ENCODE measurements around the gene SDK2.

Gene SDK2

DNA sequence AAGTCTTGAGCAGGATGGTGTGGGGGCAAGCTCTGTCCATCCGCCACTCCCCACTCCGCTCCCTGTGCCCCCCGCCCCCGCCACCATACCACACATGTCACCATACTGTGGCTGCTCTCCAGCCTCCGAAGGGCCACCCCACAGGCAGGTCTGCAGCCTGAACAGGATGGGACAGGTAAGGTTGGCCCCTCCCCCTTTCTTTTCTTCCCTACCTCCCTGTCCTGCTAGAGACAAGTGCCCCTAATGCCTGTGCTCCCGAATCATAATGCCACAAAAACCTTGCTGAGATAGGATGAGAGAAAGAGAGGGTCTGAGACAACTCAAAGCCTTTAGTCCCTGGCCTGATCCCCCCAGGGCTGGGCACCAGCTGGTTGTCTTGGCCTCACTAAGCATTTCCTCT, 84.7 kb downstream of the SDK2 start:
- no peak for DNase-seq (ENCODE audit: low read depth in 2 of 2)

- no peak for DNase-seq (ENCODE audit: low read depth in 2 of 2)
These were observed 88.9 kb downstream of the SDK2 start for GRCh38 chr17:73555199-73555960.

- no peak for DNase-seq (ENCODE audit: low read depth in 2 of 2)
These were observed 89.7 kb downstream of the SDK2 start for GRCh38 chr17:73554498-73554897.

DNA sequence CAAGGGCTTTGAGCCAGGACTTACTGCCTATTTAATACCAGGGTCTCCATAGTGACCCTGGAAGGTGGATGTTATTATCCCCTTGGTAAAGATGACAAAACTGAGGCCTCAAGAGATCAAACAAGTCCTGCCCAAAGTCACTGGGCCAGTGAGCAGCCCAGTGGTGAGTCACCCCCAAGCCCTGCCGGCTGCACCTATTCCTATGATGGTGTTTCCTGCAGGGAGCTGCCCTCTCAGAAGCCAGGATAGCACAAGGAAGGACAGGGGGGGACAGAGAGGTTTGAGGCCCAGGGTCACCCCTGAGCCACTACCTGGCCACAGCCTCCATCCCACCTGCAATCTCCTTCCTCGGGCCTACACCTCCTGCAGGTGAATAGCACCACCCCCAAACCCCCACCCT, 90.9 kb downstream of the SDK2 start:
- no peak for DNase-seq (ENCODE audit: low read depth in 2 of 2)

DNA sequence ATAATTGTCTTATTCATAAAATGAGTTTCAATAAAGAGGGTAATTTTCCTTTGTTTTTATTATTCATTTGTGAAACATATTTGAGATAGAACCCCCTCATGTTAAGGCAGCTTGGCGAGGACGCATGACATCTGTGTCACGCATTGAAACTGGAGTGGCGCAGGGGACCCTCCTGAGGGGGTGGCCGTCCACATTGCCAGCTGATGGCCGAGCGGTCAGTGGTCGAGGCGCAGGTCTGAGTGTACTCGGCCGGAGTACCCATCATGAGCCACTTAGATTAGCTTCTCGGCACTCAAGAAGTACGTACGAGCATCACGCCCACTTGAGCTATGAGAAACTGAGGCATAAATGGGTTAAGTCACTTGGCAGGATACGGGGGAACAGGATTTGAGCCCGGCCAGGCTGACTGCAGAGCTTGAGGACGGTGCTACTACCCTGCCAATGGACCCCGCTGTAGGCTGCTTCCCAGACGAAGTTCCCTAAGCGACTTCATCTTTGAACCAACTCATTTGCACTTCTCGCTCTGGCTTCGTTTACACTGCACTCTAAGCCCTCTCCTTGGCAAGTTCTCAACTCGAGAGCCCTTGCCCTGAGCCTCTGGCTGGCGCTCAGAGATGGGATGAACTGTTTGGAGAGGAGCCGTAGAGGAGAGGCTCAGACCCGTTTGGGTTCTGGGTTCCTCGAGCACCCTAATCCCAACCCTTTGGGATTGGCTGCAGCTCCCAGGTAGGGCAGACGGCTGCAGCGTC, 91.8 kb downstream of the SDK2 start:
- DNase-seq (ENCODE audit: low read depth in 2 of 2) = no peak

- no peak for DNase-seq (ENCODE audit: low read depth in 2 of 2)
These were observed 92.5 kb downstream of the SDK2 start for GRCh38 chr17:73551759-73552158.

GRCh38 chr17:73551144-73551543, 93.1 kb downstream of the SDK2 start:
- no peak for DNase-seq (ENCODE audit: low read depth in 2 of 2)

- DNase-seq (ENCODE audit: low read depth in 2 of 2) = no peak
These were observed 93.7 kb downstream of the SDK2 start for GRCh38 chr17:73550556-73550955.

DNA sequence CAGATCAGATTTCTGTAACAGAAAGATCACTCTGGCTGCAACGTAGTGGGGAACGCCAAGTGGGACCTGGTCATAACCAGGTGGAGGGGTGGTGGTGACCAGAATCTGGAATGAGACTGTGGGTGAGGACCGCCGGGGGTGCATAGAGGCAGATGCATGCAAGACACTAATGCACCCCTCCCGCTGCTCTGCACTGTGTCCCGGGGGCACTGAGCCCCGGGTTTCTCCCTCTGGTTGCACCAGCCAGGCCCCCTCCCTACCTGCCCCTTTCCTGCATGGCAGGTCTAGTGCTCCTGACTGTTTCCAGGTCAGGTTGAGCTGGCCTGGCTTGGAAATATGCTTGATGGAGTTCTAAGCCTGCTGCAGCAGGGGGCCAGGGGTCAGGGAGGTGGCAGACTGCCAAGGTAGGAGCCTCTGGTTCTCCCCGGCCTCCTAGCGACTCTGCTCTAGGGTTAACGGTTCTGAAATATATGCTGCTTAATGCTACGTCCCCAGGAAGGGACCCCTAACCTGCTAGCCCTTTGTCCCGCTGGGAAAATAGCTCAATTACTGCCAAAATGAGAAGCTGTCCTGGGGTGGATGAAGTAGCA, 94.3 kb downstream of the SDK2 start:
- no peak for DNase-seq (ENCODE audit: low read depth in 2 of 2)

GRCh38 chr17:73548620-73549311, 95.5 kb downstream of the SDK2 start:
- no peak for DNase-seq (ENCODE audit: low read depth in 2 of 2)

DNA sequence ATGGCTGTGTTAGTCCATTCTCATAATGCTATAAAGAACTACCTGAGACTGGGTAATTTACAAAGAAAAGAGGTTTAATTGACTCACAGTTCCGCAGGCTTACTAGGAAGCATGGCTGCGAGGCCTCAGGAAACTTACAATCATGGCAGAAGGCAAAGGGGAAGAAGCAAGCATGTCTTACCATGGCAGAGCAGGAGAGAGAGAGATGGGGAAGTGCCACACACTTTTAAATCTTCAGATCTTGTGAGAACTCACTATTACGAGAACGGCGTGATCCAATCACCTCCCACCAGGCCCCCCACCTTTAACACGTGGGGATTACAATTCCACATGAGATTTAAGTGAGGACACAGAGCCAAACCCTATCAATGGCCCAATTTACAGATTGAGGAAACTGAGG, 96.5 kb downstream of the SDK2 start:
- DNase-seq (ENCODE audit: low read depth in 2 of 2) = no peak

GRCh38 chr17:73546770-73547536, 97.3 kb downstream of the SDK2 start:
- DNase-seq (ENCODE audit: low read depth in 2 of 2) = no peak

DNA sequence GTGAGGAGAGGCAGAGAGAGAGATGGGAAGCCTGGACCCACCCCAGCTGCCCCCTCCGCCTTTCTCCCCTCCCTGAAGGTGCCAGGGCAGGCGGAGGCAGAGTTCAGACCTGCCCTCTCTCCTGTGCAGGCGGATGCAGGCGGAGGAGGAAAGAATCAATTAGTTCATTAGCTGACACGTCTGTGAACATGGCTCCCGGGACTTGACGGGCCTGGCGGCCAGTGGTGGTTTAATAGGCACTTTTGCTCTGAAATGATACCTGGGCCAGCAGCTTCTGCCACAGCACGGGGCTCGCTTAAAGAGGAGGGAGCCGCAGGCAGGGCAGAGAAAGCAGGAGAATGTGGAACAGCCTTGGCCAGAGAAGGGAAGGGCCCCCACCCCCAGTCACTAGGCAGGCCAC, 98.1 kb downstream of the SDK2 start:
- no peak for DNase-seq (ENCODE audit: low read depth in 2 of 2)

DNA sequence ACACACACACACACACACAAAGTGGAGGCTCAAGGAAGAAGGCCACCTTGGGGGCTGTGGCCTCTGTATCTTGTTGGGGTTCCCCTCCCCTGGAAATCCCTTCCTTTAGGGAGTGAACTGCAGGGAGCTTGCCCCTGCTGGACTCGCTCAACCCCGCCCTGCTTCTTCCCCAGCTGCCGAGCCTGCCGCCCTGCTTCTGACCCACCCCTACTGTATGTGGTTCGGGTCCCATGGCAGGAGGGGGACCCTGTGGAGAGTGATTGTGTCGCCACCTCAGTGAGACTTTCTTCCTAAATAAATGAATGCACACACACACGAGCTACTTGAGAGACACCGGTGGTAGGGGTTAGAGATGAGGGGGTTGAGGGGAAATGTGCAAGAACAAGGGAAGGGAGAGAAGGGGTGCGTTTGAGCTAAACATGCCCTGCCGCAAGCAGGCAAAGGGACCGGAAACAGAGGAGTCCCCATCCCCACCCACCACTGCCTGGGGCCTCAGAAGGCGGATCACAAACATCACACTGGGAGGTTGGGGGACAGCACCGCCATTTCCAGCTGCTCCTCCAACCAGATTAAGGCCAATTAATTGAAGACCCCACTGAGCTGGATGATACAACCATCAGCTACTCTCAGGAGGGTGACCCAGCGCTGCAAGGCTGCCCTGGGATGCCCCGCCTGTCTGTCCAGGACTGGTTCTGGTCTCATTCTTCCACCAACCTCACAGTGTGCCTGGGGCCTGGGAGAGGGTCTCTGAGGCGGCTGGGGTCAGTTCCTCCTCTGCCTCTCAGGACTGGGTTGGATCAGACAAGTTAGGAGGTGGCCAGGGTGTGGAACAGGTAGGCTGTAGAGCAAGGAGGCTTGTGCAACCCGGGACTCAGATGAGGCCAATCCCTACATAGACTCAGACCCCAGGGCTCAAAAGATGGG, 98.9 kb downstream of the SDK2 start:
- no peak for DNase-seq (ENCODE audit: low read depth in 2 of 2)

DNA sequence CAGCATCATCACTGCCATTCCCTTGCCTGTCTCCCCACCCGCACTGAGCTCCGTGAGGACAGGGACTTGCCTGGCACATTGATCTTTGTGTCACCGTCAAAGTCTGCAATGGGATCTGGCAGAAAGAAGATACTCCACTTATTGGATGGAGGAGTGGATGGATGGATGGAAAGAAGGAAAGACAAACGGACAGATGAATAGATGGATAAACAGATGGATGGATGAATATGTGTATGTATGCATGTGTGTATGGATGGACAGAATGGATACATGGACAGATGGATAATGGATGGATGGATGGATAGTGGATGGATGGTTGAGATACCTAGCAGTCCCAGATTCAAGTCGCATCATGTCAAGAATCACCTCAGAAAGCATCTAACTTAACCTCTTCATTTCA, 99.9 kb downstream of the SDK2 start:
- no peak for DNase-seq (ENCODE audit: low read depth in 2 of 2)

- DNase-seq (ENCODE audit: low read depth in 2 of 2) = no peak
These were observed 101.9 kb downstream of the SDK2 start for GRCh38 chr17:73542323-73542722.

GRCh38 chr17:73541561-73541981, 102.7 kb downstream of the SDK2 start:
- no peak for DNase-seq (ENCODE audit: low read depth in 2 of 2)

- DNase-seq (ENCODE audit: low read depth in 2 of 2) = no peak
These were observed 103.1 kb downstream of the SDK2 start for GRCh38 chr17:73541111-73541510.

GRCh38 chr17:73539166-73539565, 105.1 kb downstream of the SDK2 start:
- DNase-seq (ENCODE audit: low read depth in 2 of 2) = no peak

- DNase-seq (ENCODE audit: low read depth in 2 of 2) = no peak
These were observed 105.8 kb downstream of the SDK2 start for GRCh38 chr17:73538445-73538844.

Measured in activated CD4-positive, alpha-beta T cell treated with anti-CD3 and anti-CD28 coated beads for 24 hours (primary cell).